ENCODE results near the gene RBFOX2.

RBFOX2 gene

GRCh38 chr22:35972559-35972958 is 56.1 kb downstream of the RBFOX2 start:
- no peak overlapping the region for H3K4me3 ChIP-seq (ENCODE audit: control insufficient read depth, low read depth, low read length)
- peak; percentile 56 for DNase-seq (ENCODE audit: low read depth)
- no peak for TF ChIP-seq CTCF (conservative IDR thresholded peaks at IDR 0.05; ENCODE audit: control insufficient read depth, insufficient read depth, low read depth, low read length)

DNA sequence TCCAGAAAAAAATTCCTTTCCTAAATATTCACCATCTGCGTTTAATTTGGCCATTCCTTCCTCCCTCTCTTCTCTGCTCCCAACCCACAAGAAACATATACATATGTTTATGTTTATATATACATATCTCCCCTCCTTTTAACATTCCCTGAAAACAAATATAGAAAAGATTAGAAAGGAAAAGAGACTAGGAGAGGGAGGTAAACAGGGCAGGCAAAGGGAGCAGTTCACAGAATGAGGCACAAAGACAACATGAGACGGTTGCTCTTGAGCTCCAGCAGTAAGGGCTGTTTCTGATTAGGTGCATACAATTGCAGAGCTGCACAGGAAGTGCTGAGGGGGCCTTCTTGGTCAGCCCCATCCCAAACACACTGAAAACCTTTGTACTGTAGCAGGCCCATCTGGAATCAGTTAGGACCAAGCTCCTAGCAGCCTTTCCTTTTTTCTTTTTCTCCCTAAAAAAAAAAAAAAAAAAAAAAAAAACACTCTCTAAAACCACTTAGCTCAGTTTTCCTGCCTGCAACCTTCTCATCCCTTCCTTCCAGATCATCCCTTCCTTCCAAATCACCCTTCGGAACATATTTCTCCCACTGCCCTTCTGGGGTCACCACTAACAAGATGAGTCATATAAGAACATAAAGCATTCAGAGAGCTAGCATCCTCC is 57.0 kb downstream of the RBFOX2 start:
- peak overlapping the region; percentile 14 for H3K4me3 ChIP-seq (ENCODE audit: control insufficient read depth, low read depth, low read length)
- TF ChIP-seq CTCF (conservative IDR thresholded peaks at IDR 0.05; ENCODE audit: control insufficient read depth, insufficient read depth, low read depth, low read length) = no peak
- peak; percentile 96 for DNase-seq (ENCODE audit: low read depth)

DNA sequence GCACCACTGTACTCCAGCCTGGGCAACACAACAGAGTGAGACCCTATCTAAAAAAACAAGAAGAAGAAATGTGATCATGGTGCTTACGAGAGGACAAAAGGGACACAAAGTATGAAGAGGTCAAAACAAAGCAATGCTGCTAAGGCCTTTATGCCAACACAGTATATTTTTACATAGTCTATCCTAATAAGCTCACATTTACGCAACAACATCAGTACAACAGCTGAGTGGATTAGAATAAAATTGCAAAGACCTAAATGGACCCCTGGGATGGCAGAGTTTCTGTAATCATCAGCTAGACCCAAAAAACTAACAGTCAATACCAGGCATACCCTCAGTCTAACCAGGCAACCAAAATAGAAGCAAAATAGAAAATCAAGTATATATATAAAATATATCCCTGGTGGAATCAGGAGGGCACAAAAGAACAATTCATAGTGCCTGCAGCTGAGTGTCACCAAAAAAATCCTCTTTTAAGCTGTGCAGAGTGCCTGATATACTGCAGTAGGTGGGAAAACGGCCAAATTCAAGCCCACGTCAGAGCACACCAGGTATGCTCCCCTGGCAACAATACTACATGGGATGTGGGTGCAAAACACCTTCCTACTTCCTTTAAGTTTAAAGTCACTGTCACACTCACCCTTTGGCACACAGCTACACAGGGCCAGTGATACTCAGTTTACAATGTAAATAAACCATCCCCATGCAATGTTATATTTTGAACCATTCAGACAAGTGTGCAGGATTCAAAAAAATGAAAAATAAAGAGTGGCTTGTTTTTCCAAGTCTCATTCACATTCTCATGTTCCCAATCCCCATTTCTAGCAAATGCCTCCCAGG is 57.8 kb downstream of the RBFOX2 start:
- peak overlapping the region; percentile 14 for H3K4me3 ChIP-seq (ENCODE audit: control insufficient read depth, low read depth, low read length)
- DNase-seq (ENCODE audit: low read depth) = no peak

DNA sequence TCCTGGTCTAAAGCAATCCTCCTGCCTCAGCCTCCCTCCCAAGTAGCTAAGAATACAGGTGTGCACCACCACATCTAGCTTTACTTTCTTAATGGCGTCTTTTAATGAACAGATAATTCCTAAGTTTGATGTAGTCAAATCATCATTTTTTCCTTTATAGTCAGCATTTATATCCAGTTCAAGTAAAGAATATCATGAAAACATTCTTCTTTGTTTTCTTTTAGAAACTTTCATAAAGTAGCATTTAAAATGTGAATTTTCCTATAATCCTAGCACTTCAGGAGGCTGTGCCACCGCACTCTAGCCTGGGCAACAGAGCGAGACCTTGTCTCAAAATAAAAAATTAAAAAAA is 61.6 kb downstream of the RBFOX2 start:
- no peak for DNase-seq (ENCODE audit: low read depth)
- no peak overlapping the region for H3K4me3 ChIP-seq (ENCODE audit: control insufficient read depth, low read depth, low read length)
- no peak for TF ChIP-seq CTCF (conservative IDR thresholded peaks at IDR 0.05; ENCODE audit: control insufficient read depth, insufficient read depth, low read depth, low read length)

More for the DNA sequence above, 57.8 kb downstream of the RBFOX2 start:
- no peak for TF ChIP-seq CTCF (conservative IDR thresholded peaks at IDR 0.05; ENCODE audit: control insufficient read depth, insufficient read depth, low read depth, low read length)

DNA sequence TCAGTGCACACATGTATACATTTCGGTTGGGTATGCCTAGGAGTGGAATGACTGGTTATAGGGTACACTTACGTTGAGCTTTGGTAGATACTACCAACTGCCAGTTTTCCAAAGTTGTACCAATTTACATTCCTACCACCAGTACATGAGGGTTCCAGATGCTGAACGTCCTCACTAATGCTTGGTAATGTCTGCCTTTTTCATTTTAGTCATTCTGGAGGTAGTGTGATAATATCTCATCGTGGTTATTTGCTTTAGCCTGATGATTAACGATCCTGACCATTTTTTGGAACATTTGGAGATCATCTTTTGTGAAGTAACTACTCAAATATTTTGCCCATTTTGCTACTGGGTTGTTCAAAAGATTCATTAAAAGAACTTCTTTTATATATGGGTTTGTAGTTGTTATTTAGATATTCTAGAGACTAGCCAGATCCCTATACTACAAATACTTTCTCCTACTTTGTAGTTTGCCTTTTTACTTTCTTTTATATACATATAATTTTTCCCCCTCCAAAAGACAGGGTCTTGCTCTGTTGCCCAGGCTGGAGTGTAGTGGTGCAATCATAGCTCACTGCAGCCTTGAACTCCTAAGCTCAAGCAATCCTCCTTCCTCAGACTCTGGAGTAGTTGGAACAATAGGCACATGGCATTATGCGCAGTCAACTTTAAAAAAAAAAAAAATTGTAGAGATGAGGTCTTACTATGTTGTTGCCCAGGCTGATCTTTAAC is 62.1 kb downstream of the RBFOX2 start:
- TF ChIP-seq CTCF (conservative IDR thresholded peaks at IDR 0.05; ENCODE audit: control insufficient read depth, insufficient read depth, low read depth, low read length) = peak; percentile 38
- H3K4me3 ChIP-seq (ENCODE audit: control insufficient read depth, low read depth, low read length) = no peak overlapping the region
- DNase-seq (ENCODE audit: low read depth) = peak; percentile 81

- DNase-seq (ENCODE audit: low read depth) = no peak
- TF ChIP-seq CTCF (conservative IDR thresholded peaks at IDR 0.05; ENCODE audit: control insufficient read depth, insufficient read depth, low read depth, low read length) = no peak
- no peak overlapping the region for H3K4me3 ChIP-seq (ENCODE audit: control insufficient read depth, low read depth, low read length)
Observed at GRCh38 chr22:35963237-35963810, 65.3 kb downstream of the RBFOX2 start.
